Type B pancreatic cell (in vitro differentiated cells): ENCODE measurements around the gene SMPD1. TPM values are rescaled to one million over a fixed set of nuclear protein-coding genes. Genes with fewer than 3 reads are reported as not detected.

ENCODE experiments used
- DNase-seq: peaks from one replicate; pipeline ENCODE4 v3.0.0; 2021; ENCODE audit warnings: mixed read lengths; ENCODE audit not compliant: unreplicated experiment; ENCODE audit errors: extremely low spot score
- H3K27ac Mint-ChIP-seq: 2 replicates; pipeline ENCODE4 v1.8.0; 2021; ENCODE audit warnings: mild to moderate bottlenecking, mixed read lengths
- H3K27me3 Mint-ChIP-seq: 2 replicates; pipeline ENCODE4 v1.8.0; 2021; ENCODE audit warnings: mixed read lengths
- H3K36me3 Mint-ChIP-seq: 2 replicates; pipeline ENCODE4 v1.8.0; 2021; ENCODE audit warnings: mixed read lengths
- H3K4me1 Mint-ChIP-seq: one replicate; pipeline ENCODE4 v1.8.0; 2021; ENCODE audit warnings: mixed read lengths; ENCODE audit not compliant: unreplicated experiment
- H3K4me3 Mint-ChIP-seq: 2 replicates; pipeline ENCODE4 v1.8.0; 2021; ENCODE audit warnings: mild to moderate bottlenecking, mixed read lengths
- H3K9me3 Mint-ChIP-seq: 2 replicates; pipeline ENCODE4 v1.8.0; 2021; ENCODE audit warnings: mixed read lengths
- CTCF ChIP-seq: fragments of 200-600 bp; sonication (generic); conservative IDR thresholded peaks from 2 replicates; pipeline ENCODE4 v1.5.0; 2021; ENCODE audit warnings: antibody characterized with exemption, mild to moderate bottlenecking
- total RNA-seq: library from RNA; stranded (reverse); gene quantifications from 2 replicates; pipeline ENCODE4 v1.2.1, GENCODE V29; 2021; ENCODE audit warnings: low replicate concordance

The SMPD1 gene
- total RNA-seq, 1 donor from 2014 or later: 31.6 TPM

GRCh38 chr11:6400431-6401345 is 10.4 kb downstream of the SMPD1 start:
- no peak for TF ChIP-seq CTCF
- Mint-ChIP-seq H3K27me3 (no peaks in the 10 kb centered on the region), H3K4me3 (no peak overlapping the region), H3K9me3 (no peaks in the 10 kb centered on the region), H3K4me1 (peaks cover 13% of the 10 kb centered on the region), H3K36me3 (peaks cover 17% of the 10 kb centered on the region), H3K27ac (no peak overlapping the region)
- DNase-seq: no peak

DNA sequence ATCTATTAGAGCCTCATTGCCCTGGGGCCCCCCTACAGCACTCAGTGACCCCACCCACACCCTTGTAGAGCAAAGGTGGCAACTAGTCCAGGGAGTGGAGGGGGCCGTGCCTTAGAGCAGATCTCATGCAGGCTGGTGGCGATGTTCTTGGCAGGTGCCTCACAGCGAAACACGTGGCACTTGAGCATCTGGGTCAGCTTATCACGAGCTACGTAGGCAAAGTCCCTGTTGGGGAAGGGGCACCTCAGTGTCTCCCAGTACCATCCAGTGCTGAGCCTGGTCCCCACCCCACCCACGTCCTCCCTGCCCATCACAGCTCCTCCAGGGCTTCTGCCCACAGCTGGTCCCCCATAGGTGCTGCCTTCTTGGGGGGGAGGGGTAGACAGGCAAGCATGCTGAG is 11.2 kb downstream of the SMPD1 start:
- Mint-ChIP-seq H3K27me3 (no peaks in the 10 kb centered on the region), H3K4me1 (peaks cover 13% of the 10 kb centered on the region), H3K36me3 (peaks cover 17% of the 10 kb centered on the region), H3K4me3 (no peak overlapping the region), H3K27ac (no peak overlapping the region), H3K9me3 (no peaks in the 10 kb centered on the region)
- DNase-seq: no peak
- no peak for TF ChIP-seq CTCF

GRCh38 chr11:6402061-6402470 is 11.8 kb downstream of the SMPD1 start:
- Mint-ChIP-seq H3K27me3 (no peaks in the 10 kb centered on the region), H3K27ac (no peak overlapping the region), H3K36me3 (peaks cover 15% of the 10 kb centered on the region), H3K4me3 (no peak overlapping the region), H3K4me1 (peaks cover 10% of the 10 kb centered on the region), H3K9me3 (no peaks in the 10 kb centered on the region)
- TF ChIP-seq CTCF: no peak
- no peak for DNase-seq

DNA sequence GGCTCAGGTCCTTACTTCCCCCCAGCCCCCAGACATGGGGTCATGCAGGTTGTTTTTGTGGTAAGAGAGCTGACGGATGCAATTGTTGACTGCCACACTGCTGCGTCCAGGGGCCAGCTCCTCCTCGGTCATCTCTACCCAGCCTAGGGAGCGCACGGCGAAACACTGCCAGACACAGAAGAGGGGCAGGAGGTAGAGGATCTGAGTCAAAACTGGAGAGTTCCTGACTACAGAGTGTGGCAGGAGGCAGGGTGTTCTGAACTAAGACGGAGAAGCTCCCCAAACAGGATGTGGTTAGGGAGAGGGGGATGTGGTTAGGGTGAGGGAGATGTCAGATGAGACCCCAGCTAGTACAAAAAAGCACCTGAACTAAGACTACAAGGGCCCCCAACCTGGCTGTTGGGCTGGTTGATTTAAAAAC is 12.3 kb downstream of the SMPD1 start:
- H3K4me1 Mint-ChIP-seq: peaks cover 5% of the 10 kb centered on the region
- no peaks in the 10 kb centered on the region for H3K9me3 Mint-ChIP-seq
- no peak for TF ChIP-seq CTCF
- DNase-seq: no peak
- H3K27ac Mint-ChIP-seq: no peak overlapping the region
- H3K27me3 Mint-ChIP-seq: no peaks in the 10 kb centered on the region
- peaks cover 12% of the 10 kb centered on the region for H3K36me3 Mint-ChIP-seq
- no peak overlapping the region for H3K4me3 Mint-ChIP-seq

DNA sequence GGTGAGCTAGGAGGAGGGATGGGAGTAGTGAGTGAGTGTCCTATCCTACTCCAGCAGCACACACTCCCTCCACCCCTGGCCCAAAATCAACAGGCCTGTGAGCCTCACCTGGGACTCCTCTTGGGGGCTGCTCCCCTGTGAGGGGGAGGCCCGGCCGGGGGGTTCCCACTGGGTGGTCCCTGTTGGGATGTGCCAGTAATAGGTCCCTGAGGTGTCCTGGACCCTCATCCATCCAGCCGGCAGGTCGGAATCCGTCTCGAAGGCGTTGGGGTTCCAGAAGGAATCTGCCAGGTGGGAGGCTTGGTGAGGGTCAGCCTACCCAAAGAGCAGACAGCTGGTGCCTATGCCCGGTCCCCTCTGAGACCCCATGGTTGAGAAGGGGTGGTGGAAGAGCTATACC is 13.3 kb downstream of the SMPD1 start:
- DNase-seq: no peak
- Mint-ChIP-seq H3K9me3 (no peaks in the 10 kb centered on the region), H3K36me3 (peaks cover 16% of the 10 kb centered on the region), H3K27ac (no peak overlapping the region), H3K4me1 (no peaks in the 10 kb centered on the region), H3K4me3 (no peak overlapping the region), H3K27me3 (no peaks in the 10 kb centered on the region)
- TF ChIP-seq CTCF: no peak
